NCI-H510A (cell line): ENCODE data around the gene S100B.

Experiments
- DNase-seq: peaks from one replicate; lab custom pipeline; 2025; lab: John Stamatoyannopoulos, UW

The S100B gene

DNA sequence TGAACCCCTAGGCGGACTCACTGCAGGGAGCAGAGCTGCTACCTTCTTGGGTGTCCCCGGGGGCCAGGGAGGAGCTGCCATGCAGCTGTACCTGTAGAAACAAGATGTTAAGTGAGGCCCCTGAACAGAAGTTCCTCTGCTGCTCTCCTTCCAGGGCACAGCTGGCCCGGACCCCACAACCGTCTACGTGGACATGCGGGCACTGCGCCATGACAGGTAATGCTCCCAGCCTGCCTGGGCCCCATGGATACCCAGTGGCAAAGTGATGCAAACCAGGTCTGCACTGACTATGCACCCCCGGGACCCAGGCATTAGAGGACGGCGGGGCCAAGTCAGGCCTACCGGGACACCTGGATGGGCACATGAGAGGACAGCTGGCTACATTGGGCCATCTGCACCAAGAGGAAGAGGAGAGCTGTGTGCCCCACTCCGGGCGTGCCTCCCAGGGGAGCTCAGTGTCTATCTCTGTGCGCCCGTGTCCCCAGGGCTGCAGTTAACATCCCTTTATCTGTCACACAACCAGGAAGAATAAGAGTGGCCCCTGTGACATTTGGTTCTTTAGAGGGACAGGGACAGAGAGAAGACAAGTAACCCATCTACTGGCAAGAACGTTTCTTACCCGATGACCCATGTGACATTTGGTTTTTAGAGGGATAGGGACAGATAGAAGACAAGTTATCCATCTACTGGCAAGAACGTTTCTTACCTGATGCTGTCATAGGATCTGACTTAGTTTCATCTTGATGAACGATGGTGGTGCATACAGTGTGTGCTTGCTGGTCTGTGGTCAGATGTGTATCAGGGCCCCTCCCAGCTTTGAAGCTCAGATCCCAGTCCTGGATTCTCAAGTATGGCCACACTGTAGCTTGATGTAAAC is 44.1 kb downstream of the S100B start:
- DNase-seq: no peak

DNA sequence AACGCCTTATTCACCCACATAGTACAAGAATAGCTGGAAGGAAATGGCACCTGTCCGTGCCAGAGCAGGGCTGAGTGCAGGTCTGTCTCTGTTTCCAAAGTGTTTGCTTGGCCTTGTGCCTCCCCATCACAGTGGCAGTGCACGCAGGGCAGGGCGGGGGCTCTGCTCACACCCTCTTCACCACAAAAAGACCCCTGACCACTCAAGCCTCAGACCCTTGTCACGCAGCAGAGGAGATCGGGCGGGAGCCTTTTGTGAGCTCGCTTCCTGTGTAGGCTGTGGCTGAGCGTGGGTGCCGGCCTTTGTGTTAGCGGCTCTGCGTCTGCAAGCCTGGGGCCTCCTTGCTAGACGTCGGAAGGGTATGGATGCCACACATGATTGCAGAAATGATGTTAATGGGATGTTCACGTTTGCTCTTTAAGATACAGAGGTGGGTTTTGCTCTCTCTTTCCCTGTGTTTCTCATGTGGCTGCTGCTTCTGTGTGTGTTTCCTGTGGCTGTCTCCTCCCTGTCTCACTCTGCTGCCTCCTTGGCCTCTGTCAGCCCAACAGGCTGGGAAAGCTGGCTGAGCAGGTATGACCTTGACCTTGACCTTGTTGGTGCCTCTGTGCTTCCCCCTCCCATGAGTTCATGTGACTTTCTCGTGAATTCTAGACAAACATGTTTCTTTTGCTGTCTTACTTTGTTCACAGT is 45.4 kb downstream of the S100B start:
- no peak for DNase-seq

DNA sequence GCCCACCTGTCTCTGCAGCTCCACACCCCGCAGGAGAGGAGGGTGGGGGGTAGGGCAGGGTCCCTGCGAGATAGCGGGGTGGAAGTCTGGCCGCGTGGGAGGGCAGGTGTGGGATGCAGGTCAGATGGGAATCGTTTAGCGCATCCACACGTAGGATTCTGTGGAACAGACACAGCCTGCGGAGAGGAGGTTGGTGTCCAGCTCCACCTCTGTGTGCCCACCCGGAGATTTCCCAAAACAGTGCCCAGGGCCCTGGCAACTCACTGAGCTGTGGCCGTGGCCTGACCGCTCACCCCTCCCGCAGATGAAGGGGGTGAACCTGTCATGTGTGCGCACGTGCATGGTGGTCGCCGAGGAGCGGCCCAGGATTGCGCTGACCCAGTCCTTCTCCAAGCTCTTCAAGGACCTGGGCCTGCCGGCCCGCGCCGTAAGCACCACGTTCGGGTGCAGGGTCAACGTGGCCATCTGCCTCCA is 46.9 kb downstream of the S100B start:
- DNase-seq: no peak

DNA sequence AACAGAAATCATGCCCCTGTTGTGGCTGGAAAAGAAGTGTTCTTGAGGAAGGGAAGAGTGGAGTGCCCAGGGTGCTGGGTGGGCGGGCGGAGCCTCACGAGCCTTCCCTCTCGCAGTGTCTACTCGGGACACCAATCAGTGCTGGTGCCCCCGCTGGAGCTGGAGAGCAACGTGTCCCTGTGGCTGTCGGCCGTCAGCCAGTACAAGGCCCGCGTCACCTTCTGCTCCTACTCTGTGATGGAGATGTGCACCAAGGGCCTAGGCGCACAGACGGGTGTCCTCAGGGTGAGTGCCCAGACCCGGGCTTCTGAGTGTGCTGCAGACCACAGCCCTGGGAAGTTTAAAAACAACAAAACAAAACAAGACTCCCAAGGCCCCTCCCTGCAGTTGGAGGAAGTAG is 47.4 kb downstream of the S100B start:
- DNase-seq: no peak

DNA sequence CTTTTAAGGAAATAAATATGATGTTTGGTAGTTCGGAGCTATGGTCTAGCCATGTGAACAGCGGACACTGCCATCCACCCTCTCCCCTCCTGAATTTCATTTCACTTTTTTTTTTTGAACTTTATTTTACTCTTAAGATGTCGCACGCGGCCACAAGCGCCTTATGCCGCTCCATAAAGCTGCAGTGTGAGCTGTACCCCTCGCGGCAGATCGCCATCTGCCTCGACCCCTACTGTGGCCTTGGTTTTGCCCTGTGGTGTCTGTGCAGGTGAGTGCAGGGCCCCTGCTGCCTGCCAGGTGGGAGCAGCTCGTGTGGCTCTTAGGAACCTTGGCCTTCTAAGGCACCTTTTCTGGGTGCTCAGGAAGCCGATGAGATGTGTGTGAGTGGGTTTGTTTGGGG is 48.1 kb downstream of the S100B start:
- no peak for DNase-seq

DNA sequence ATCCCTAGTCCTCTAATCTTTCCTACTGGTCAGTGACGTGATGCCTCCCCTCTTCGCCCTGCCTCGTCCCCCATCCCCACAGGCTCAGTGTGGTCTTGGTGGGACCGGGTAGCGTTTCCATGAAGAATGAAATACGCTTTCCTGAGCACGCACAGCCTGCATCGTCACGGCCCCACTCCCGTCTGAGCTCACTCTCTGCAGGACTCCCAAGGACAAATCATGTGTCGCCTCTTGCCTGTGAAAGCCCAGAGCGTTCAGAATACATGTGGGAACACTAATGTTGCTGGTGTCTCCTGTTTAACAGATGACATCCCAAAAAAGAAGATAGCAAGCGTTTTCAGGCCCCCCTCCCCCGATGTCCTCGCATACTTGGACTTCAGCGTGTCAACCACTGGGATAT is 49.2 kb downstream of the S100B start:
- DNase-seq: no peak

DNA sequence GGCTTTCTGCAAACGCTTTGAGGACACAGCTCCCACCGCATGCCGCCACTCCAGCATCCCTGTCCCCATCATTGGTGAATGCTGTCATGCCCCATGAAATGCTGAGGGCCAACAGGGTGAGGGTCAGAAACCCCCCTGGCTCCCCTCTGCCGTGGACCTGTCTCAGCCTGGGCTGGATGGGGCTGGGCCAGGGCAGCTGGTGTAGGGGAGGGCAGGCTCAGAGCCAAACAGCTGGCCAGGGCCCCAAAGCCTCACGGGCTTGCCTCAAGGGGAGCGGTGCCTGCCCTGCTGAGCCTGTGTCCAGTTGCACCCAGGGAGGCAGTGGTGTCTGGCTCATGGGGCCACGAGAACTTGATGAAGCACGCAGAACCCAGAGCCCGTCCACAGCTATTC is 49.7 kb downstream of the S100B start:
- DNase-seq: no peak

DNA sequence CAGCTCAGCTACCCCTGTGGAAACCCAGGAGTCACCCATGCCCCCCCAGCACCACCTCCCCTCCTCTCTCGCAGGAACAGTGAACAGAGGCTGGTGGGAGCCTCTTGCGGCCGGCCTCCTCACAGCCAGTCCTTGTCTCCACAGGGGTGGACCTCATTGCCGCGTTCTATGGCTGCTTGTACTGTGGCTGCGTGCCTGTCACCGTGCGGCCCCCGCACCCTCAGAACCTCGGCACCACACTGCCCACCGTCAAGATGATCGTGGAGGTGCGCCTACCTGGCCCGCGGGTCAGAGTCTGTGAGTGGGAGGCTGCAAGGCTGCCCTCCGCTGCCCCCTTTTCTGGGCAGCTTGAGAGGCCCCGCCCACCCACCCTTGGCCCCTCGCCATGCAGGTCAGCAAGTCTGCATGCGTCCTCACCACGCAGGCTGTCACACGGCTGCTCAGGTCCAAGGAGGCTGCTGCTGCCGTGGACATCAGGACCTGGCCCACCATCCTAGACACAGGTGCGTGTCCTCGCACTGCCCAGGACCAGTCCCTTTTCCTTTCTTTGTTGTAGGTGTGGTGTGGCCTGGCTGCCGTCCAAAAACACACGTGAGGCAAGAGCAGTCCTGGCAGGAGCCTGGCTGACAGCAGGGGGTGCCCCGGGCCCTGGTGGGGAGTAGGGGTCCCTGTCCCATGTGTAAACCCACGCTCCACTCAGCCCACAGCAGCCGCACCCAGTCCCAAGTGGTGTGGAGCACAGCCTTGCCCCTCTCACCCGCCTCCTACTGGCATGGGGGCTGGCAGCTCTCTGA is 50.3 kb downstream of the S100B start:
- no peak for DNase-seq

DNA sequence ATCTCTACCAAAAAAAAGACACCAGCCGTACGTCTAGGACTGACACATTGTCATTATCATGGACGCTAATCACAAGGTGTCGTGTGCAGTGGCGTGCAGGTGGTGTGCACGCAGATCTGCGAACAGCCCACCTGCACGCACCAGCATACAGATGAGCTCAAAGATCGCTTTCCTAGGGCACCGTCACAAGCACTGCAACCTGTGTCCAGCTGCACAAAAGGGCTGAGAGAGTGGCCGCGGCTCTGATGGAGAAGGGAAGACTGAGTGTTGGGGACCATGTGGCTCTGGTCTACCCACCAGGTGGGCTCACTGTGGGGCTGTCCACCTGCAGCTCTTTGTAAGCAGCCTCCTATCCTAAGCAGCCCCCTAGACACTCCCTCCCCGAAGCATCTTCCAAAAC is 50.9 kb downstream of the S100B start:
- DNase-seq: no peak

DNA sequence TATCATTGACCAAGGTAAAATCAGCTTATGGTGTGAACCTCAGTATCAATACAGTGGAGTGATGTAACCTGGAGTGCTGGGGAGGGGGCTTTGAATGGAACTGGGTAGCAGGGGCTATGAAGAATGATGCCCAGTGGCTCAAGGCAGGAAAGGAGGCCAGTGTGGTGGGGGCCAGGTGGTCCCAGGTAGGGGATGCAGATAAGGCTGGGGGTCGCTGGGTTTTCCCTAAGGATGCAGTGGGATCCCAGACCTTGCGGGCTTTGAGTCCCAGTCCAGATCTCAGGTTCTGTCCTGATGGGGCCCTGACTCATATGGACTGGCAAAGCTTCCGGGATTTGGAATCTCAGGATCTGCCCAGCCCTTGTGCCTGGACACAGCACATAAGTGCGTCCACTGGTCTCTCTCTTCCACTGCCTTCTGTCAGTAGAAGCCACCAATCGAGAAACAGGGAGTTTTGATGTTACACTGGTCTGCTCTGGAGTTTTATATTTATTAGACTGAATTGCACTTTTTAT is 52.0 kb downstream of the S100B start:
- DNase-seq: no peak

DNA sequence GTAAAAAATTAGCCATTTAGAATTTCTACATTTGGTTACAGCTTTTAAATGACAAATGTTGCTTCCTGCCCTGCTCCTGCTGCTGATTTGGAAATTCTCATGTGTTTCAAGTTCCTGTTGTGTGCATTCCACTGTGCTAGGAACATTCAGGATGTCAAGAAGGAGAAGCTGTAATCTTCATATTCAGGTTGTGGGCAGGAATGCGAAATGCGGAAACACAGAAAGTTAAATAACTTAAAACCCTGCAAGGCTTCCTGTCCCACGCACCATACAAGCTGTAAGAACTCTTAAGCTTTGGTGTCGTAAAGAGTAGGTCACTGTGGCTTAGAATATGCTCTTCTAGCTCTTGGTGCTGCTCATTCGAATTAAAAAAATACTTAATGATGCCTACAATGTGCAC is 52.6 kb downstream of the S100B start:
- no peak for DNase-seq

DNA sequence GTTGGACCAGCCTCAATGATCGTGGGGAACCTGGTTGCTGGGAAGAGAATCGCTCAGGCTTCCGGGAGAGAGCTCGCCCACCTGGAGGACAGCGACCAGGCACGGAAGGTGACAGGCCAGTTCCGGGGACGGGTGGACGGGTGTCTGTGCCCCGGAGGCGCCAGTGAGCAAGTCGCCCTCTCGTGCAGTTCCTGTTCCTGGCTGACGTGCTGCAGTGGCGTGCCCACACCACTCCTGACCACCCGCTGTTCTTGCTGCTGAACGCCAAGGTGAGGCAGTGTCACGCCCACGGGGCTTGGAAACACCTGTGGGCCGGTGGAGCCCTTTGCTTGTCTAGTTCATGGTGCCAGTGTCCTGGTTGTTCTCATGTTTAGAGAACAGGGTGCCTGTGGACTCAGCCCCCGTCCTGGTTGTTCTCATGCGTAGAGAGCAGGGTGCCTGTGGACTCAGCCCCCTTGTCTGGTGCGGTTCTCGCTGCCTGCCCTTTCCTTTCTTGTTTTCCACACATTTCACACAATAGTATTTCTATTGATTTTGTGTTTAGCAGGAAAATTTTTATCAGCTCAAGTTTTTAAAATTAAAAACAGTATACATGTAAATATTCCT is 53.1 kb downstream of the S100B start:
- DNase-seq: no peak

DNA sequence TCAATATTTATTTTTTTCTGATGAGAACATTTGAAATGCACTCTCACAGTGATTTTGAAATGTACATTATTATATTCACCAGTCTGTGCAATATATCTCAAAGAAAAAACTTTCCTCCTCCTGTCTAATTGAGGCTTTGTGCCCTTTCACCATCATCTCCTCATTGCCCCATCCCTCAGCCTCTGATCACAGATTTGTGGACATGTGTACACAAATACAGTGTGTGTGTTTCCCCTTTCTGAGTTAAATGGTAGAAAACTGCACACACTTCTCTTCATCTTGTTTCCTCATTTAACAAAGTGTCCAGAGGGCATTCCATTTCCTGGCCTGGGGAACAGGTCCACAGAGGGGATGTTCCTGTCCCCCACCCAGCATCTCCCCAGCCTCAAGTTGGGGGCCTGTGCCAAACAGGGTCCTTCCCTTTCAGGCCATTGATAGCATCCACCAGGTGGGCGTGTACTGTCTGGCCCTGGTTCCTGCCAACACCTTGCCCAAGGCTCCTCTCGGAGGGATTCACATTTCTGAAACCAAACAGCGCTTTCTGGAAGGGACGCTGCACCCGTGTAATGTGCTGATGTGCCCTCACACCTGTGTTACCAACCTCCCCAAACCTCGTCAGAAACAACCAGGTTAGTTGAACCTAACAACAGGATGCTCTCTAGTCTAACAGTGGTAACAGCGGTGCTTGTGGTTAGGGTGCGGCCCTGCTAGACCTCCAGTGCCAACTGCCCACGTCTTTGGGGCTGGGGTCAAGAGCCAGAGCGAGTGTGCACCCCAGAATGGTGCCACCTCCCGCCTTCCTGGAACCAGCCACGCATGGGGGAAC is 54.6 kb downstream of the S100B start:
- DNase-seq: no peak

DNA sequence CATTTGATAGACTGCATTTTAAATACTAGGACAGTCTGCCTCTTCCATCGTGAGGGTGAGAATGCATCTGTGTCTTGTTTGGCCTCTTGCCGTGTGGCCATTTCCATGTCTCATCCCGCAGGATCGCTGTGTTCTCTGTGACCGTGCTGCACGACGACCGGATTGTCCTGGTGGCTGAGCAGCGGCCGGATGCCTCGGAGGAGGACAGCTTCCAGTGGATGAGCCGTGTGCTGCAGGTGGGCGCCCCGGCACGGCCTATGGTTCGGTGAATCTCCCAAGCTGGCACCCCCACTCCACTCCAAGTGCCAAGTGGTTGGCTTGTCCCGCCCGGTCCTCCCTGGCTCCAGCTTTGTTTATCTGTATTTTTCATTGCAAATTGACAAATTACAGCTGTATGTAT is 55.2 kb downstream of the S100B start:
- DNase-seq: no peak
